Mesenchymal stem cell (in vitro differentiated cells and primary cell): ENCODE measurements around the gene DCDC2B.
"Not testable (repeated sequence)": the region's sequence is repeated elsewhere in the genome, so short reads cannot be mapped to it uniquely, and the experiment has no call there.

Experiments used
- DNase-seq: peaks from one replicate; pipeline ENCODE4 v3.0.0-alpha.2; 2013
- H2AFZ ChIP-seq: one replicate; pipeline ENCODE4 v1.6.1; 2013; ENCODE audit warnings: low read depth, mild to moderate bottlenecking, control low read depth, inconsistent platforms, low read length, moderate library complexity
- H2AK5ac ChIP-seq: 2 replicates; pipeline ENCODE4 v1.6.1; 2013; ENCODE audit warnings: low read length, moderate library complexity, mild to moderate bottlenecking, inconsistent platforms; ENCODE audit not compliant: severe bottlenecking
- H2BK120ac ChIP-seq: one replicate; pipeline ENCODE4 v1.6.1; 2013; ENCODE audit warnings: low read depth, mild to moderate bottlenecking, inconsistent platforms, low read length, moderate library complexity
- H2BK12ac ChIP-seq, 2 experiments: one replicate each; pipeline ENCODE4 v1.6.1; 2013; ENCODE audit warnings: inconsistent platforms in 2 of 2, low read length in 2 of 2, mild to moderate bottlenecking in 2 of 2, moderate library complexity in 2 of 2, control low read depth in 1 of 2
- H2BK15ac ChIP-seq: one replicate; pipeline ENCODE4 v1.6.1; 2013; ENCODE audit warnings: mild to moderate bottlenecking, low read depth, inconsistent platforms; ENCODE audit not compliant: poor library complexity, severe bottlenecking
- H2BK5ac ChIP-seq: 2 replicates; pipeline ENCODE4 v1.6.1; 2013; ENCODE audit warnings: low read depth, mild to moderate bottlenecking, low read length, control low read depth, inconsistent platforms; ENCODE audit not compliant: poor library complexity, severe bottlenecking
- H3K14ac ChIP-seq, 2 experiments: one replicate each; pipeline ENCODE4 v1.6.1; 2013; ENCODE audit warnings: inconsistent platforms in 2 of 2, low read length in 2 of 2, control low read depth in 1 of 2, mild to moderate bottlenecking in 1 of 2, moderate library complexity in 1 of 2
- H3K18ac ChIP-seq, 2 experiments: one replicate each; pipeline ENCODE4 v1.6.1; 2013; ENCODE audit warnings: inconsistent platforms in 2 of 2, low read length in 2 of 2, control low read depth in 1 of 2, low read depth in 1 of 2, mild to moderate bottlenecking in 1 of 2
- H3K23ac ChIP-seq, 2 experiments: one replicate each; pipeline ENCODE4 v1.6.1; 2013; ENCODE audit warnings: inconsistent platforms in 2 of 2, low read length in 2 of 2, mild to moderate bottlenecking in 2 of 2, moderate library complexity in 2 of 2, control low read depth in 1 of 2
- H3K27ac ChIP-seq: 2 replicates; pipeline ENCODE4 v1.5.1; 2013; ENCODE audit warnings: mild to moderate bottlenecking, moderate library complexity, low read length, control low read depth, inconsistent platforms; ENCODE audit not compliant: poor library complexity, severe bottlenecking
- H3K27me3 ChIP-seq, 2 experiments: 2 replicates each; pipeline versions ENCODE4 v1.6.1 to v1.7.0; 2013; ENCODE audit warnings: low read length in 2 of 2, mild to moderate bottlenecking in 2 of 2, moderate library complexity in 2 of 2, control low read depth in 1 of 2, inconsistent platforms in 1 of 2; ENCODE audit not compliant: control insufficient read depth in 1 of 2, insufficient read depth in 1 of 2
- H3K36me3 ChIP-seq, 2 experiments: 2 replicates each; pipeline versions ENCODE4 v1.6.1 to v1.7.0; 2013; ENCODE audit warnings: low read length in 2 of 2, control low read depth in 1 of 2, inconsistent platforms in 1 of 2, low read depth in 1 of 2, mild to moderate bottlenecking in 1 of 2; ENCODE audit not compliant: insufficient read depth in 2 of 2, control insufficient read depth in 1 of 2
- H3K4ac ChIP-seq, 2 experiments: one replicate each; pipeline ENCODE4 v1.6.1; 2013; ENCODE audit warnings: inconsistent platforms in 2 of 2, low read length in 2 of 2, mild to moderate bottlenecking in 2 of 2, moderate library complexity in 2 of 2, control low read depth in 1 of 2, low read depth in 1 of 2
- H3K4me1 ChIP-seq: 2 replicates; pipeline ENCODE4 v1.6.1; 2013; ENCODE audit warnings: low read depth, low read length, control low read depth; ENCODE audit not compliant: control insufficient read depth, insufficient read depth
- H3K4me2 ChIP-seq: 2 replicates; pipeline ENCODE4 v1.6.1; 2013; ENCODE audit warnings: low read length, mild to moderate bottlenecking, inconsistent platforms; ENCODE audit not compliant: poor library complexity, severe bottlenecking
- H3K4me3 ChIP-seq, 2 experiments: 2 replicates each; pipeline versions ENCODE4 v1.5.1 to v1.7.0; 2013; ENCODE audit warnings: low read length in 2 of 2, mild to moderate bottlenecking in 2 of 2, control low read depth in 1 of 2, low read depth in 1 of 2; ENCODE audit not compliant: insufficient read depth in 1 of 2
- H3K79me1 ChIP-seq: replicated peaks from 2 replicates; pipeline ENCODE4 v1.6.1; 2013; ENCODE audit warnings: mild to moderate bottlenecking, control low read depth, low read length, inconsistent platforms; ENCODE audit not compliant: poor library complexity, severe bottlenecking
- H3K9ac ChIP-seq: 2 replicates; pipeline ENCODE4 v1.7.0; 2013; ENCODE audit warnings: mild to moderate bottlenecking, low read length, moderate library complexity
- H3K9me3 ChIP-seq: 2 replicates; pipeline ENCODE4 v1.7.0; 2013; ENCODE audit warnings: mild to moderate bottlenecking, low read length; ENCODE audit not compliant: control insufficient read depth
- H4K8ac ChIP-seq: one replicate; pipeline ENCODE4 v1.6.1; 2013; ENCODE audit warnings: inconsistent platforms, mild to moderate bottlenecking, low read length, moderate library complexity
- H4K91ac ChIP-seq: one replicate; pipeline ENCODE4 v1.6.1; 2013; ENCODE audit warnings: mild to moderate bottlenecking, low read length, inconsistent platforms
- WGBS: methylation state at CpG from one replicate; pipeline ENCODE4 v1.1.7; 2013; ENCODE audit warnings: mixed read lengths; 5-methylcytosine and 5-hydroxymethylcytosine counted together

DCDC2B gene

GRCh38 chr1:32256473-32257226 lies 47.8 kb downstream of the DCDC2B start:
- H3K14ac ChIP-seq, result no peak overlapping the region
- no peak overlapping the region for H3K4me2 ChIP-seq
- H3K23ac ChIP-seq, result no peak overlapping the region
- H3K36me3 ChIP-seq, result no peaks in the 10 kb centered on the region
- no peak overlapping the region for H4K8ac ChIP-seq
- H3K4me1 ChIP-seq, result no peaks in the 10 kb centered on the region
- no peak for DNase-seq
- H3K4ac ChIP-seq, result no peak overlapping the region
- no peak overlapping the region for H3K18ac ChIP-seq
- H2AFZ ChIP-seq, result no peak overlapping the region
- H2BK5ac ChIP-seq, result no peak overlapping the region
- no peak overlapping the region for H3K27ac ChIP-seq
- no peaks in the 10 kb centered on the region for H3K9me3 ChIP-seq
- no peak overlapping the region for H3K9ac ChIP-seq
- no peak overlapping the region for H3K4me3 ChIP-seq
- no peak overlapping the region for H2BK120ac ChIP-seq
- H4K91ac ChIP-seq, result no peak overlapping the region
- H2AK5ac ChIP-seq, result no peak overlapping the region
- 93% methylated on average over 3 of the region's 9 CpGs for WGBS
- peaks cover 0 to 4% of the 10 kb centered on the region in 2 experiments for H3K27me3 ChIP-seq
- no peak overlapping the region for H2BK15ac ChIP-seq
- no peak overlapping the region for H2BK12ac ChIP-seq
- H3K79me1 ChIP-seq, result no peaks in the 10 kb centered on the region

DNA sequence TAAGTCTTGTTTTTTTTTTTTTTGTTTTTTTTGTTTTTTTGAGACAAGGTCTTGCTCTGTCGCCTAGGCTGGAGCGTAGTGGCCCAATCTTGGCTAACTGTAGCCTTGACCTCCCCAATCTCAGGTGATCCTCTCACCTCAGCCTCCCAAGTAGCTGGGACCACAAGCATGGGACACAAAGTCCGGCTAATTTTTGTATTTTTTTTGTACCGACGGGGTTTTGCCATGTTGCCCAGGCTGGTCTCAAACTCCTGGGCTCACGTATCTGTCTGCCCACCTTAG lies 48.3 kb downstream of the DCDC2B start:
- Histone ChIP-seq H3K23ac (no peak overlapping the region), H3K4me3 (no peak overlapping the region), H3K18ac (no peak overlapping the region), H2BK15ac (no peak overlapping the region), H2AK5ac (no peak overlapping the region), H3K27me3 (no peaks in the 10 kb centered on the region), H3K79me1 (no peaks in the 10 kb centered on the region), H3K14ac (no peak overlapping the region), H3K9me3 (no peaks in the 10 kb centered on the region), H2BK12ac (no peak overlapping the region), H4K91ac (no peak overlapping the region), H2BK120ac (no peak overlapping the region), H2AFZ (no peak overlapping the region), H3K4me2 (no peak overlapping the region), H3K27ac (no peak overlapping the region), H3K4ac (no peak overlapping the region), H3K9ac (no peak overlapping the region), H3K36me3 (no peaks in the 10 kb centered on the region), H3K4me1 (no peaks in the 10 kb centered on the region), H2BK5ac (no peak overlapping the region), H4K8ac (no peak overlapping the region)
- no peak for DNase-seq
- 97% methylated on average over 6 of the region's 6 CpGs for WGBS

GRCh38 chr1:32263236-32263593 lies 54.3 kb downstream of the DCDC2B start:
- 94% methylated on average over 2 of the region's 4 CpGs for whole genome bisulfite sequencing

GRCh38 chr1:32263744-32264143 lies 54.9 kb downstream of the DCDC2B start:
- 85% methylated on average over 4 of the region's 4 CpGs for WGBS
- no peak for DNase-seq

More at GRCh38 chr1:32263236-32263593, 54.3 kb downstream of the DCDC2B start:
- not testable (repeated sequence) for H2BK12ac ChIP-seq, H3K36me3 ChIP-seq, H3K4me3 ChIP-seq, H3K4me2 ChIP-seq, H2BK5ac ChIP-seq, H4K91ac ChIP-seq, H4K8ac ChIP-seq, H3K9me3 ChIP-seq, H2BK120ac ChIP-seq, H2BK15ac ChIP-seq, H3K4me1 ChIP-seq, H3K4ac ChIP-seq, DNase-seq, H3K79me1 ChIP-seq, H2AK5ac ChIP-seq, H3K14ac ChIP-seq, H3K27me3 ChIP-seq, H2AFZ ChIP-seq, H3K27ac ChIP-seq, H3K23ac ChIP-seq, H3K18ac ChIP-seq, H3K9ac ChIP-seq

More at GRCh38 chr1:32263744-32264143, 54.9 kb downstream of the DCDC2B start:
- Histone ChIP-seq H2AFZ (no peak overlapping the region), H2BK5ac (no peak overlapping the region), H2BK15ac (no peak overlapping the region), H3K4ac (no peak overlapping the region), H4K91ac (no peak overlapping the region), H3K79me1 (no peaks in the 10 kb centered on the region), H3K4me3 (no peak overlapping the region), H3K18ac (no peak overlapping the region), H3K14ac (no peak overlapping the region), H3K9me3 (no peaks in the 10 kb centered on the region), H3K27me3 (no peaks in the 10 kb centered on the region), H2AK5ac (no peak overlapping the region), H3K27ac (no peak overlapping the region), H3K36me3 (no peaks in the 10 kb centered on the region), H3K9ac (no peak overlapping the region), H2BK120ac (no peak overlapping the region), H3K4me1 (peaks cover 2% of the 10 kb centered on the region), H2BK12ac (peak overlapping the region in 1 of 2 experiments; percentile 77), H4K8ac (no peak overlapping the region), H3K23ac (no peak overlapping the region), H3K4me2 (no peak overlapping the region)
